GM12865 (cell line): ENCODE results near the gene ATP8B3.
A peak's percentile ranks its signal among the peaks of the same experiment; 100 is the strongest.

Source experiments
- DNase-seq: peaks from one replicate; pipeline ENCODE4 v3.0.0; 2010; ENCODE audit warnings: low read depth
- H3K4me3 ChIP-seq: 2 replicates; pipeline ENCODE4 v1.5.1; 2011; ENCODE audit warnings: mild to moderate bottlenecking, low read depth, low read length, control low read depth
- CTCF ChIP-seq: IDR thresholded peaks from 2 replicates; pipeline ENCODE4 v1.5.1; 2011; ENCODE audit warnings: low read length, control low read depth, low read depth, inconsistent platforms; ENCODE audit not compliant: insufficient read depth; ENCODE audit errors: missing control alignments

ATP8B3 gene

DNA sequence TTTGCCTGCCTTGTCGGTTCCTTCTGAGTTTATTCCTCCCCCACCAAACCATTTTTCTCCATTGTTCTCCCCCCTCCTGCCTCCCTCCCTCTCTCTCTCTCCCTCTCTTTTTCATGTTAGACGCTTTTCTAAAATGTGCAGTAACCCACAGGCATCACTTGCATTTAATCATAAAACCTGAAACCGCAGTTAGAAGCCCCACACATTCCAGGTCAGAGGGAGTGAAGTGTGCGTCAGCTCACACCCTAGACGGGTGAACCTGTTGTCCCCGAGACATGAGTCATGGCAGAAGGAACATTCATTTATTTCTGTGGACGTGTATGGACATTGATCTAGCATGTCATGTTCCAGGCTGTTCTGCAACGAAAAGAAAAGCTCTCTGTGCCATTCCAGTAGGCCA is 38.9 kb downstream of the ATP8B3 start:
- no peak for TF ChIP-seq CTCF
- DNase-seq: no peak
- no peak overlapping the region for H3K4me3 ChIP-seq

GRCh38 chr19:1770866-1771576 is 41.1 kb downstream of the ATP8B3 start:
- H3K4me3 ChIP-seq: no peak overlapping the region
- no peak for DNase-seq
- no peak for TF ChIP-seq CTCF

DNA sequence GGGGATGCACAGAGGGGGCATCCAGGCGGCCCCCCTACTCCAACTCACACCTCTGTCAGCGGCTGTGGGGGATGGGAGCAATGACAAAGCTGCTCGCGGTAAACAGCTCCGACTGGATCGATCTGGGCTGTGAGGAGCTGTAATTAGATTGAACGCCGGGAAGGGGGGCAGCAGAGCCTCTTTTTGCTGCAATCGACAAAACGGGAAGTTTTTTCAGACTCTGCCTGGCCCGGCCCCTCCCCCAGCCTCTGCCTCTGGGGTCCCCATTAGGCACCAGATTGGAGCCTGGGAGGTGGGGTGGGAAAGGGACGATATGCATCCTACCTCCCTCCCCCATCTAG is 42.5 kb downstream of the ATP8B3 start:
- H3K4me3 ChIP-seq: no peak overlapping the region
- no peak for TF ChIP-seq CTCF

GRCh38 chr19:1768918-1769644 is 43.0 kb downstream of the ATP8B3 start:
- TF ChIP-seq CTCF: no peak
- DNase-seq: no peak
- no peak overlapping the region for H3K4me3 ChIP-seq

More for the DNA sequence above, 42.5 kb downstream of the ATP8B3 start:
- DNase-seq: no peak

- no peak for DNase-seq
- TF ChIP-seq CTCF: peak; percentile 15
These were observed 43.8 kb downstream of the ATP8B3 start for GRCh38 chr19:1768248-1768647.

GRCh38 chr19:1767464-1767933 is 44.6 kb downstream of the ATP8B3 start:
- no peak overlapping the region for H3K4me3 ChIP-seq
- TF ChIP-seq CTCF: peak; percentile 96
- peak; percentile 41 for DNase-seq

More at GRCh38 chr19:1768248-1768647, 43.8 kb downstream of the ATP8B3 start:
- H3K4me3 ChIP-seq: no peak overlapping the region
